HEK293T (cell line): Measurements from ENCODE around the gene EPGN.

Source experiments
- BHLHE40 ChIP-seq: fragments of 450-650 bp; IDR thresholded peaks from 2 replicates; pipeline ENCODE4 v1.6.1; 2016; ENCODE audit warnings: mild to moderate bottlenecking, moderate library complexity, borderline replicate concordance
- FOXA1 ChIP-seq: fragments of 450-650 bp; IDR thresholded peaks from 2 replicates; pipeline ENCODE4 v1.6.1; 2016; ENCODE audit warnings: mild to moderate bottlenecking
- HDGF ChIP-seq: fragments of 450-650 bp; IDR thresholded peaks from 2 replicates; pipeline ENCODE4 v1.6.1; 2017; ENCODE audit warnings: antibody characterized with exemption, borderline replicate concordance
- LEF1 ChIP-seq: fragments of 450-650 bp; IDR thresholded peaks from 2 replicates; pipeline ENCODE4 v1.6.1; 2017; ENCODE audit warnings: mild to moderate bottlenecking, borderline replicate concordance
- NFRKB ChIP-seq: fragments of 450-650 bp; IDR thresholded peaks from 2 replicates; pipeline ENCODE4 v1.6.1; 2016; ENCODE audit warnings: mild to moderate bottlenecking, moderate library complexity

DNA sequence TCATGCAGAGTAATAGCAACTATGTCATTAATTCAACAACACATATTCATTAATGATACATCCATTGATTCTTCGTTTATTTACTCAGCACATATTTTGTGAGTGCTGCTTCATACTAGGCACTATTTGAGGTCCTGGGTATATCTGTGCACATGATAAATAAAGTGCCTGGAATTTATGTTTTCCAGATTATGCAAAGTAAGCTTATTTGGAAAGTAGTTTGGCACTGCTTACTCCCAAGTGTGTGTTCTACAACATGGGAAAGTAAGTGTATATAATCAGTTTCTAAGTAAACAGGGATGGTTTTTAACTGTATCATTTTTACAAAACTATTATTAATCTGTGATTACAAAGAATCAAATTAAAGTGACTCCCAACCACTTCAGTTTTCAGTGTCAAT lies 16.8 kb upstream of the EPGN start:
- TF ChIP-seq HDGF (no peak), NFRKB (no peak), FOXA1 (no peak), LEF1 (no peak), BHLHE40 (no peak)
